HG02571 (cell line): ENCODE results near the gene RGS19.

Source experiments
- ATAC-seq: cut with Tn5 transposase; IDR thresholded peaks from one replicate; pipeline ENCODE4 v1.9.1; 2021; ENCODE audit warnings: mild to moderate bottlenecking, moderate library complexity; ENCODE audit not compliant: unreplicated experiment

RGS19 gene

DNA sequence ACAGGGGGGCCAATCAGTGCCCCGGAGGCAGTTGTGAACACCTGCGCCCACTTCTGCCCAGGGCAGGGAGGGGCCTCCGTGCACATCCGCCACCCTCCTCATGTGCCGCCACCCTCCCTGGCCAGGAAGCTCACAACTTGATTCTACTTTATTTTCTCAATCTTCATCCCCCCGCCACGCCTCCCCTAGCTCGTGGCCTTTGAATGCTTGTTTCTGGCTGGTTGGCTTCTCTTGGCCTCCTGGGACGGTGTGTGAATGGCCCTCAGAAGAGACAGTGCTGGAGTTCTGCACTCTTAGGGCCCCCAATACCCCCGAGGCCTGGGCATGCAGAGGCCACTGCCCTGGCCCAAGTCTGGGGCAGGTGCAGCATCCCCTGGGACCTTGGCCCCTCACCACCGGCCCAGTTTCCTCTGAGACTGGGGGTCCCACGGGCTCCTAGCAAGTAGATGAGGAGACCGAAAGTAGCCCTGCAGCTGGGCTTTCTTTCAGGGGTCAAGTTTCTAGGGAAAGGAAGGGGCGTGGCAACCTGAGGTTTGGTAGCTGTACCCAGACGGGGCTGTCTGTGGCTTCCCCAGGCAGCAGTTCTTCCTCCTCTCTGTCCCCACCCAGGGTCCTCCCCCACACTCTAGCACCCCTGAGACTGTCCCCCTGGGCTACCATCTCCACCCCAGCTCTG, 1.3 kb downstream of the RGS19 start:
- no peak for ATAC-seq

DNA sequence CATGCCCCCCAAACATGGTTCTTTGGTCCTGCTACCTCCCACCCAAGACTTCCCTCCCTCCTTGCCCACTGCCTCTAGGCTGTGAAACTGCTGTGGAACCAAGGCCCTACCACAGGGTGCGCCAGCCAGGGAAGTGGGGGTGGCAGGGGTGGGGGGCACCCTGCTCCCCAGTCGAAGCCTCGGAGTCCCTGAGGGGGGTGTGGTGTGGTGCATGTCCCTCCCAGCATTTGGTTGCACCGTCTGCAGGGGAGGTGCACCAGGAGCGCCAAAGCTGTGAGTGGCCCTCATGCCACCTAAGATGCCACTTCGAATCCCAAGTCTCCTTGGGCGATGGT, 1.8 kb downstream of the RGS19 start:
- ATAC-seq, result no peak

DNA sequence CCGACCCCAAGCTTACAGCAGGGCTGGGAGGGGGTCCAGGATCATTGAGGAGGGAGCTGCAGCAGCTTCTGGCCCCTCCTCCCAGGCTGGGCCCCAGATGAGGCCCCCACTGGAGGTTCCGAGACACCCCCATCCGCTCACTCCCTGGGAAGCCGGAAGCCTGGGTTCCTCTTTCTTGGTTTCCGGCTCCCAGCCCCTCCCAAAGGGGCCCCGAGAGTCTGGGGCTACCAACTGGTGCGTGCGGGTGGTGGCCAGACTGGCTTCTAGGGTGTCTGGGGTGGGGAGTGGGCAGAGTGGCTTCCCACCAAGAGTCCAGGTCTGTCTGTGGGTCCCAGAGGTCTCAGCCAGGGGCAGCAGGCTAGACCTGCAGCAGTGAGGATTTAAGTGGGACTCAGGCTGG, 2.2 kb downstream of the RGS19 start:
- ATAC-seq, result no peak

DNA sequence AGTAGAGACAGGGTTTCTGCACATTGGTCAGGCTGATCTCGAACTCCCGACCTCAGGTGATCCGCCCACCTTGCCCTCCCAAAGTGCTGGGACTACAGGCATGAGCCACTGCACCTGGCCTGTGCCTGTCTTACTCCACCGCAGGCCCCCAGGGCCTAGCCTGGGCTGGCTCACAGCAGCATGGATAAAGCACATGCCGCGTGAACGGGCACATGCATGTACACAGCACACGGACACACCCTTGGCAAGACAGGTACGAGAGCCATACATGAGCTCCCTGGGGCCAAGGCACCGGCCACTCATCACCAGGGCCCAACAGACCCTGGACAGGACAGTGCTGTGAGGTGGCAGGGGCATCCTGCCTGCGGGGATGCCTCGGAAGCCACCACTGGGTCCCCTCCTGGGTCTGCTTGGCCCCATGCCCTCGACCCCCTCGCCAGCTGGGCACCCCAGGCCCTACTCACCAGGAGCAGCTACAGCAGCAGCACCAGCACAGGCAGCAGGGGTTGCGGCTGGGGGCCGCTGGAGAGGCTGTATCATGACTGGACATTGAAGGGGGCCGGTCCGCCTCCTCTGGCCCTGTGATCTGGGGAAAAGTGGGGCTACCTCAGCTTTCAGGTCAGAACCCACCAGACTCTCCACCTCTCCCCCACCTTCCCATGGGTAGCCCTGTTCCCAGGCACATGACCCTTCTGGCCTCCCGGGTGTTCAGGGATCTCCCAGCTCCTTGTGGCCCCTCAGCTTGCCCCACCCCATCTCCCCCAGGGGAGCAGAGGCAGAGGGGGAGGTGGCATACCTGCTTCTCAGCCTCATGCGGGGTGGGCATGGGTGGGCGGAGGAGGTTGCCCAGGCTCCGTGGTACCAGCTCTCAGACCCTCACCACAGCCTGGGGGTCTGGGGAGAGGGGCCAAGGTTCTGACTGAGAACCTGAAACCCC, 3.0 kb downstream of the RGS19 start:
- ATAC-seq, result no peak

DNA sequence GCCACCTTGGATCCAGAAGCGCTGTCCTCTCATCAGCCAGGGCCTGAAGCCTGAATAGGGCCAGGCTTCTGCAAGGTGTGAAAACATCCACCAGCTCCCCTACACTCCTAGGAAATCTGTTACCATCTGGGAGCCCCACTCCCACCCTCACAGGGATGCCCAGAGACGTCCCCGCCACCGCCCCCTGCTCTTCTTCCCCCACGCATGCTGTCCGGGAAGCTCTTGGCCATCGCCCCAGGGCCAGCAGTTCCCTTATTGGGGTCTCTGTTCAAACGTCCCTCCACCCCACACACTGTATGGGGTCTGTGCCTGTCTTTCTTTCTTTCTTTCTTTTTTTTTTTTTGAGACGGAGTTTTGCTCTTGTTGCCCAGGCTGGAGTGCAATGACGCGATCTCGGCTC, 3.8 kb downstream of the RGS19 start:
- ATAC-seq, result no peak

DNA sequence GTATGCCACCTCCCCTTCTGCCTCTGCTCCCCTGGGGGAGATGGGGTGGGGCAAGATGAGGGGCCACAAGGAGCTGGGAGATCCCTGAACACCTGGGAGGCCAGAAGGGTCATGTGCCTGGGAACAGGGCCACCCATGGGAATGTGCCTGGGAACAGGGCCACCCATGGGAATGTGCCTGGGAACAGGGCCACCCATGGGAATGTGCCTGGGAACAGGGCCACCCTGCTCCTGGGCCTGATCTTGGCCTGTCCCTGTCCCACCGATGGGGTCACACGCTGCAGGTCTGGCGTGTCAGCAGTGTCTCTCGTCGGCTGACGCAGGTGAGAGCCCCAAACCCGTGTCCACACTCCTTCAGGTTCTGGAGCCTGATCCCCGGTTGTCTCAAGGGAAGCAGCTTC, 4.4 kb downstream of the RGS19 start:
- no peak for ATAC-seq

DNA sequence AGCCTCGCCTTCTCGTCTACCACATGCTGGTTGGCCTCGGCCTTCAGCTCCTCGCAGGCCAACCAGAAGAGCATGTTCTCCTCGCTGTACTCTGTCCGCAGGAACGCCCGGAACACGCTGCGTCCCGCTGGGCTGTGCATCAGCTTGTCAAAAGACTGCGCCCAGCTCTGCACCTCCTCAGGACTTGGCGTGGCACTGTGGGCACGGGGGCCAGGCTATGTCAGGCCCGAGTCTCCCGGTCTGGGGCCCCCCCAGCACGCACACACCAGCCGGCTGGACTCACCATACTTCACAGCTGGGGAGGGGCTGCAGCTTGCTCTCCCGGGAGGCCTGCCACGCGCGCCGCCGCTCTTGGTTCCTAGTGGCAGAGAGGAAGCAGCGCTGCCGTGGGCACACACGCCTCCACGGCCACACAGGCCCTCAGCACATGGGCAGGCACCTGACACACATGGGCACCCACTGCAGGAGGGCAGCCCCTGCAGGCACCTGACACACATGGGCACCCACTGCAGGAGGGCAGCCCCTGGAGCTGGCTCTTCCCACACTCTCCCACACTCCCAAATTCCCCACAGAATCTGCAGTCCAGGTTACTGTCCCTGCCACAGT, 5.0 kb downstream of the RGS19 start:
- no peak for ATAC-seq

DNA sequence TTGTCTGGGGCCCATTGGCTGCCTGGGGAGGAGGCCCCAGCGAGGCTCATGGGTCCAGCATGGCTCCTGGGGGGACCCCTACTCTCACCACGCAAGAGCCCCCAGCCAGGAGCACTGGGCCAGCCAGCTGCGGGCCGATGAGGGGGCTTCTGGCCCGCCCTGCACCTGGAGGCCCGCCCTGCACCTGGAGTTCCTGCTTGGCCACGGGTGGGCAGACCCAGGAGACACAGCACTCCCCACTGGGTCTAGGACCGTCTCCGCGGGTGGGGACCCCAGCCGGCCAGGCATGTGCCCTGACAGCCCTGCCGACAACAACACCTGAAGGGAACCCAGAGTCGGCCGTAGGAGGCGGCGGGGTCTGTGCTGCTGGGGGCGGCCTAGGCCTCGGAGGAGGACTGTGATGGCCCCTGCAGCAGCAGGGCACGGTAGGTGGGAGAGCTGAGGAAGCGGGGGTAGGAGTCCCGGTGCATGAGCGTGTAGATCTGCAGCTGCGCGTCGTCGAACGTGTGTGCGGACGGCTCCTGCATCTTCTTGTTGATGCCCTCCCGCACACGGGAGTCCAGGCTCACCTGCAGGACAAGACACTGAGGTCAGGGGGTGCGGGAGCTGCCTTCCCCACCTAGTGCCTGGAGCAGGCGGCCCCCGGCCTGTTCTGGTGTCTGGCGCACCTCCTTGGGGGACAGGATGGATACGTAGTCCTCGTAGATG, 5.7 kb downstream of the RGS19 start:
- ATAC-seq, result no peak

DNA sequence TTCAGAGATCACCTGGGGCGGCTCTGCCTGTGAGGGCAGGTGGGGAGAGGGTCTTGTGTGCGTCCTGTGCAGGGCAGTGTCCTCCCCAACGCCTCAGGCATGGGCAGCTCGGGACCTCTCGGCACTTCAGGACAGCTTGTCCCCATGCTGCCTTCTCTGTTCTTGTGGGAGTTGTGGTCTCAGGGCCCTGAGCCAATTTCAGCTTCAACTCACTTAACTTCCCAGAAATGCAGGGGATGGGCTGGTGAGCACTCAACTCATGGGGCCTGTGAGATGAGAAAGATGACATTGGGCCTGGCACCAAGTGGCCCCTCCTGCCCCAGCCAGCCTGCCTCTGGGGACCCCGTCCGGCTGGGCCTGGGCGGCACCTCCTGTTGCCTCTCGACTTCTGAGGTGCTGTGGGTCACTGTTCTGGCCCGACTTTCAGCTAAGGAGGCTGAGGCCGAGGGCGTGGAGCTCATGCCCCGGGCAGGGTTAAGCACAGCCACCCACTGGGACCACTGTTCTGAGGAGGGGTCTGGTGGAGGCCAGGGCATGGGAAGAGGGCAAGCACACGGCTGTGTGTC, 6.7 kb downstream of the RGS19 start:
- ATAC-seq, result no peak

DNA sequence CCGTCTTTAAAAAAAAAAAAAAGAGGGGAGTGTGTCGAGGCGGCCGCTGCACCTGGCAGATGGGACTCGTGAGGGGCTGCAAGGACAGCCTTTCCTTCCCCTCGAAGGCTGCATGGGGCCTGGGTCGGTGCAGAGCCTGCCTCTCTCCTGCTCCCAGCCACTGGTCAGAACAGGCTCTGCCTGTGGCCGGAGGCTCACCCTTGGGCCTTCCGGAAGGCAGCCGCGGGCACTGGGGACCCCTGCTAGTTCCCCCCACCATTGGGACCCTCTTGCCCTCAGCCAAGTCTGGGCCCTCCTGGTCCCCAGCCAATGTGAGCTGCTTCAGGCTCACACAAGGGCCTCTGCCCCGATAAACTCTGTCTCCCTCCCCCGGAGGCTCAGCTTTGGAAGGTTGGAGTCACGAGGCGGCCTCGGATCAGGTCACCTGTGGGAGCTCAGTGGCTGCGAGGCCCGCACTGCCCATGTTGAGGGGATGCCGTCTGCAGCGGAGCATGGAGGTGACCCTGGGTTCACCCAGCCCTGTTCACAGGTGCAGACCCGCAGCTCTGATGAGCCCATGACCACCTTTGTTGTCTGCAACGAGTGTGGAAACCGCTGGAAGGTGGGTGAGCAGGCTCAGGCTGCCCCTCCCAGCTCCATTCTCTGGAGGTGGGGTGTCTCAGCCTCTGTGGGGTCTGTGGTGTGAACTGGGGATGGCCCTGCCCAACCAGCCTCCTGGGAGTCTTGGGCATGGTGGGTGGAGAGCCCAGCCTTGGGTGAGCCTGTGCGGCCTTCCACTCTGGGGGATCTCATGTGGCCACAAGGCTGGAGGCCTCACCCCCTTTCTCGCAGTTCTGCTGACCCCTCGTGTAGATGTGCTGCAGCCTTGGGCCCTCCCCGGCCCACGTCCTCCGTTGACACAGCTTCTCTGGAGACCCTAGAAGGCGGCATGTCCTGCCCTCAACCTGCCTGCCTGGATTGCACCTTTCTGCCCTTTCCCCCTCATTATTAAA, 7.7 kb downstream of the RGS19 start:
- ATAC-seq, result no peak

DNA sequence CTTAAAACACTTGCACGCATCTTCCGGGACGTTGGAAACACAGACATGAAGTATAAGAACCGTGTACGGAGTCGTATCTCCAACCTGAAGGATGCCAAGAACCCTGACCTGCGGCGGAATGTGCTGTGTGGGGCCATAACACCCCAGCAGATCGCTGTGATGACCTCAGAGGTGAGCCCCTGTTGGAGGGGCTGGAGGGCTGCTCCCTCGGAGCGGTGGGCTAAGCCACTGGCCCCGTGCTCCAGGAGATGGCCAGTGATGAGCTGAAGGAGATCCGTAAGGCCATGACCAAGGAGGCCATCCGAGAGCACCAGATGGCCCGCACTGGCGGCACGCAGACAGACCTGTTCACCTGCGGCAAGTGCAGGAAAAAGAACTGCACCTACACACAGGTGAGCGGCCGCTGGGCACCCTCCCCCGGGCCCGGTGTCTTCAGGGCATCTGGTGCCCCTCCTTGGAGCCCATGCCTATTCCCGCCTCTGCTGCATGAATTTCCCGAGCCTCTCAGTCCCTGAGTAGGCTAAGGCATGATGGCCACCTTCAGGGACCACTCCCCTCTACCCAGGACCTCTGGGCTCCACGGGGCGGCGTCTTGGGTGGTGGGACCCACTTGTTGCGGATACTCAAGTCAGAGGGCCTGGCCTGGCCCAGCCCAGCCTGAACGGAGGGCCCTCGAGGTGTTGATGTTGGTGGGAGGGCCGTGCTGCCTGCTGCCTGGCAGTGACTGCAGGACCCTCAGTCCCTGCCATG, 8.9 kb downstream of the RGS19 start:
- no peak for ATAC-seq

DNA sequence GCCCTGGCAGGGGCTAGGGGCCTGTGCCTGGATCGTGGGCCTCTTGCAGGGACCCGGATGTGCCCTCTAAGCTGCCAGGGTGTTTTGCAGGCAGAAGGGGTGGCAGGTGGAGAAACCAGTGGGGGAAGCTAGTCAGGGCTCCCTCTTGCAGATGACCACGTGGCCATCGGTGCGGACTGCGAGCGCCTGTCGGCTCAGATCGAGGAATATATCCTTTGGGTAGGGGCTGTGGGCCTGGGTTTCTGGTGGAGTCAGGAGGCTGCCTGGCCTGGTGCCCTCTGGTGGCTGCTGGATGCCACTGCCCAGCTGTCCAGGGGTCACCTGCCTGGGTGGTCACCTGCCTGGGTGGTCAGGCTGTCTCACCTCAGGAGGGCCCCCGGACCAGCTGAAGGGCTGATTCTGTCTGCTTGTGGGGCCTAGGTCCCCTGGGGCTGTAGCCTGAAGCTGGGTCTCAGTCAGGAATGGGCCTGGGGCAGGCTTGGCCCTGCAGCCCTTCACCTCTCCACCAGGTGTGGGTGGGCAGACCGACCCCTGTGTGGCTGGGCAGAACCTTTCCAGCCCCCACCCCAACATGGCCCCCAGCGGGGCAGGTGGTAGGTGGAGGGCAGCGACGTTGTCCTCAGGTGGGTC, 9.6 kb downstream of the RGS19 start:
- no peak for ATAC-seq

DNA sequence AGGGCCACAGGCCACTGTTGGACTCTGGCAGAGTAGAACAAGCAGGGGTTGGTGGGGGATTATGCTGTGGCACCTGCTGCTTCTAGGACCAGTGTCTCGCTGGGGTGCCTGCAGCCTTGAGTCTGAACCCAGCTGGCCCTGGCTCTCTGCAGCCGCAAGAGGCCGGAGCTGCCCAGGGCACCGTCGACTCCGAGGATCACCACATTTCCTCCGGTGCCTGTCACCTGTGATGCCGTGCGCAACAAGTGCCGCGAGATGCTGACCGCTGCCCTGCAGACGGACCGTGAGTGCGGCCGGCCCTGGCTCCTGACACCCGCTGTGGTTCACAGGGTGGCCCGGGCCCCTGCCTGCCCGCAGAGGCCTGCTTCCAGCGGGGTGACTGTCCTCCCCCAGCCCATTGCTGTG, 10.1 kb downstream of the RGS19 start:
- ATAC-seq, result no peak

DNA sequence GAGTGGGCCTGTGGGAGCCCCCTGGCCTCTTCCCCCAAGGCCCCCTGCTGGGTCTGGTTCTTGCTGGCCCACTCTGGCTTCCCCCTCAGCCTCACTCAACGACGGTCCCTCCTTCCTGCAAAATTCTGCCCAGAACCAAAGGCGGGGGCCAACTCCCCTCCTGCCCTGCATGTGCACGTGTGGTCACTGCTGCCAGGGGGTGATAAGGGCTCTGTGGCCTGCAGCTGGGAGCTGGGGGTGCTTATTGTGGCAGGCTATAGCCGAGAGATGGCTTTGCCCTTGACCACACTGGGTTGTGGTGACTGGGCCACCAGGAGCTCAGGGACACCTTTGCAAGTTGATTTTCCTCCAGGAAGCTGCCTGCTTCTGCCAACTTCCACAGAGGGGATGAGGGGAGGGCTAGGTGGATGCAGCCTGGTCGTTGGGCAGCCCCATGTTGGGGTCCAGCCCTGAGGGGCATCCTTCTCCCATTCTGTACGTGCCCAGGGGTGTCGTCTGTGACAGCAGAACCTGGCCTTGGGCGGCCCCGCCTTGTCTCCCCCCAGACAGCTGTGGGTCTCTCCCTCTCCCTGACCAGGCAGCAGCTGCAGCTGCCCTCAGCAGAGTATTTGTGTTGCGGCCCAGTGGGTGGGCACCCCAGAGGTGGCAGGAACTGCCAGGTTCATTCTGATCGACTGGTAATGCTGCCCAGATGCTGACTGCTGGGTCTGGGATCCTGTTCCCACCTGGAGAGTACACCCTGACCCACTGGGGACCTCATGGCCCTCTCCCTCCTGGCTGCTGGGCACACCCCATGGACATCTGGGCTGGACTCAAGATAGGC, 10.7 kb downstream of the RGS19 start:
- no peak for ATAC-seq

DNA sequence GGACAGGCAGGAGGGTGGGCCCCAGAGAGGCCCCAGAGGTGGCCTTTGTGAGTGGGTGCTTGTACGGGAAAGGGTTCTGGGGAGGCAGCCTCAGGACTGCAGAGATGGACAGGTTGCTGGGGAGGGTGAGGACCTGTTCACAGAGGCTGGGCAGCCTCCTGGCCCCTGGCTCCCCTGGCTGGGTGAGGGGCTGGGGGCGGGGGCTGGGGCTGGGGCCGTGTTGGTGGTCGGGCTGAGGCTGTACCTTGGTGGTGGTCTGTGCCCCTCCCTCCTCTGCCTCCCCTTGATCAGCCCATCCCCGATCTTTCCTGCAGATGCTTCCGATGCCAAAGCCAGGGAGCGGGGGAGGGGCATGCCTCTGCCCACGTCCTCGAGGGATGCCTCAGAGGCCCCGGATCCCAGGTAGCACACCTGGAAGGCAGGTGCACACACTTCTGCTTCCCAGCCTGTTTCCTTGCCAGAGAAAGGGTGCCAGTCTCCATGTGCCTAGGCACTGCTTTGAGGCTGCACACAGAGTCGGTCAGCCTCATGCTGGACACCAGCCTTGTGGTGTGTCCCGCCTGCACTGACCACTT, 11.5 kb downstream of the RGS19 start:
- no peak for ATAC-seq

DNA sequence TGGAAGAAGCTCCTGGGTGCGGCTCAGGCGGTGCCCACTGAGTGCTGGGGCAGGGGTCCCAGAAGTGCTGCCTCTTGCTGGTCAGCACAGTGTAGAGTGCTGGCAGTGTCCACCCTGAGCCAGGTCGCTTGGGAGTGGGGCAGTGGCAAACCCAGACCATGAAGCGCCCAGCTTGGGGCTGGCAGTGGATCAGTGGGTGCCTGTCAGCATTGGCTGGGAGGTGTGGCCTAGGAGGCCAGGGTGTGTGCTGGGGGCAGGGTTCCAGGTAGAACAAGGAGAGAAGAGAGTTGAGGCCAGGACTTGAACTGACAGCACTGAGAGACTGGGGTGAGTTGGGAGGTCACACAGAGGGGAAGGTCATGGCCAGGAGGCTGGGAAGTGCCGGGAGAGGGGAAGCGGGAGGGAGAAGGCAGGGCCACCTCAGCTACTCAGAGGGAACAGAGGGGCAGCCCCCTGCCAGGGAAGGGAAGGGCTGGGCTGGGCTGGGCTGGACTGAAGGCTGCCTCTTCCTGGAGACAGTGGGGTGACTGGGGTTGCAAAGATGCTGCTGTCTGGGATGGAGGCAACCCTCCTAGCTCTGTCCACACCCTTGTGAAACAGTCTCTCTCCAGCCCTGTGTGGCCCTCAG, 12.2 kb downstream of the RGS19 start:
- ATAC-seq, result no peak

DNA sequence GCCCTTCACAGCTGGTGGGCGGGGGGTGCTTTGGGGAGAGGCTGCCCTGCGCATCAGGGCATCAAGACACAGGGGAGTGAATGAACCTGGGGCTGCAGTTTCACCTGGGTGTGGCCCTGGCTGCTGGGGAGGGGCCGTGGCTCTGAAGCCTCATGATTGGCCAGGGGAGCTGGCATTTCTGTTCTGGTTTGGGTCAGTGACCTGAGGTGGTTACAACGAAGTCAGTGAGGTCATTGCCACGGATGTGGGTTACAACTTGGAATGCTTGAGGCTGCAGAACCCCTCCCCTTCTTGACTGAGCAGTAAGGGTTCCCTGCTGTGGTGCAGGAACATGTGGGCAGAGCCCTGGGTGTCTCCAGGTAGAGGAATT, 13.4 kb downstream of the RGS19 start:
- ATAC-seq, result no peak
